ENCODE measurements around the gene PSMD9.
"Not testable (repeated sequence)": the region's sequence is repeated elsewhere in the genome, so short reads cannot be mapped to it uniquely, and the experiment has no call there.

Gene PSMD9

DNA sequence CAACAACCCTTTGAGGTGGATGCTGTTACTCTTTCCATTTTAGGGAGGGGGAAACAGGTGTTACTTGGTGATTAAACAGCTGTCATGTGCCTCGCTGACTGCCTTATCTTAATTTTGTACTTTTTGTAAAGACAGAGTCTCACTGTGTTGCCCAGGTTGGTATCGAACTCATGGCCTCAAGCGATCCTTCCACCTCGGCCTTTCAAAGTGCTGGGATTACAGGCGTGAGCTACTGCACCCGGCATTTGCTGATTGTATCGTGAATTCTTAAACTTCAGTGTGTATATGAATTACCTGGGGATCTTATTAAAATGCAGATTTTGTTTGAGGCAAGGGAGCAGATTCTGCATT, 659 bp downstream of the PSMD9 start:
- no peak for DNase-seq
- H3K4me3 ChIP-seq (ENCODE audit: low read depth, low read length): peak overlapping the region; percentile 76
- no peaks in the 10 kb centered on the region for H3K9me3 ChIP-seq (ENCODE audit: severe bottlenecking)
- H3K36me3 ChIP-seq: peaks cover 4% of the 10 kb centered on the region
- peak overlapping the region; percentile 78 for H3K27ac ChIP-seq
- no peaks in the 10 kb centered on the region for H3K27me3 ChIP-seq (ENCODE audit: insufficient read depth, low read depth, severe bottlenecking)
- TF ChIP-seq, protein P1, sequence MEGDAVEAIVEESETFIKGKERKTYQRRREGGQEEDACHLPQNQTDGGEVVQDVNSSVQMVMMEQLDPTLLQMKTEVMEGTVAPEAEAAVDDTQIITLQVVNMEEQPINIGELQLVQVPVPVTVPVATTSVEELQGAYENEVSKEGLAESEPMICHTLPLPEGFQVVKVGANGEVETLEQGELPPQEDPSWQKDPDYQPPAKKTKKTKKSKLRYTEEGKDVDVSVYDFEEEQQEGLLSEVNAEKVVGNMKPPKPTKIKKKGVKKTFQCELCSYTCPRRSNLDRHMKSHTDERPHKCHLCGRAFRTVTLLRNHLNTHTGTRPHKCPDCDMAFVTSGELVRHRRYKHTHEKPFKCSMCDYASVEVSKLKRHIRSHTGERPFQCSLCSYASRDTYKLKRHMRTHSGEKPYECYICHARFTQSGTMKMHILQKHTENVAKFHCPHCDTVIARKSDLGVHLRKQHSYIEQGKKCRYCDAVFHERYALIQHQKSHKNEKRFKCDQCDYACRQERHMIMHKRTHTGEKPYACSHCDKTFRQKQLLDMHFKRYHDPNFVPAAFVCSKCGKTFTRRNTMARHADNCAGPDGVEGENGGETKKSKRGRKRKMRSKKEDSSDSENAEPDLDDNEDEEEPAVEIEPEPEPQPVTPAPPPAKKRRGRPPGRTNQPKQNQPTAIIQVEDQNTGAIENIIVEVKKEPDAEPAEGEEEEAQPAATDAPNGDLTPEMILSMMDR (IDR thresholded peaks at IDR 0.05; ENCODE audit: low read depth, low read length): no peak

DNA sequence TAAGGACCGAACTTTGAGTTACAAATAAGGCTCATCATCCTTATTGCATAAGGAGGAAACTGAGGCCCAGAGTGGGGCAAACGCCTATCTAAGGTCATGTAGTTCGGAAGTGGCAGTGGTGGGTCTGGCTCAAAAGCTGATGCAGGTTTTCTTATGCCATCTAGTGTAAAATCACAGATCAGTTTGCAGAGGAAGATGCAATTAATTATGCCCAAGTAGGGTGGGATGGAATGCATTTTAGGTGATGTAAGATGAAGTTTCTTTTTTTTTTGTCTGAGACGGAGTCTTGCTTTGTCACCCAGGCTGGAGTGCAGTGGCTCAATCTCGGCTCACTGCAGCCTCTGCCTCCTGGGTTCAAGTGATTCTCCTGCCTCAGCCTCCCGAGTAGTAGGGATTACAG, 1.1 kb downstream of the PSMD9 start:
- H3K36me3 ChIP-seq; DNase-seq; H3K9me3 ChIP-seq (ENCODE audit: severe bottlenecking); H3K27ac ChIP-seq; H3K27me3 ChIP-seq (ENCODE audit: insufficient read depth, low read depth, severe bottlenecking): not testable (repeated sequence)
- H3K4me3 ChIP-seq (ENCODE audit: low read depth, low read length): peak overlapping the region; percentile 76; the same call in 1 of the 2 replicates

DNA sequence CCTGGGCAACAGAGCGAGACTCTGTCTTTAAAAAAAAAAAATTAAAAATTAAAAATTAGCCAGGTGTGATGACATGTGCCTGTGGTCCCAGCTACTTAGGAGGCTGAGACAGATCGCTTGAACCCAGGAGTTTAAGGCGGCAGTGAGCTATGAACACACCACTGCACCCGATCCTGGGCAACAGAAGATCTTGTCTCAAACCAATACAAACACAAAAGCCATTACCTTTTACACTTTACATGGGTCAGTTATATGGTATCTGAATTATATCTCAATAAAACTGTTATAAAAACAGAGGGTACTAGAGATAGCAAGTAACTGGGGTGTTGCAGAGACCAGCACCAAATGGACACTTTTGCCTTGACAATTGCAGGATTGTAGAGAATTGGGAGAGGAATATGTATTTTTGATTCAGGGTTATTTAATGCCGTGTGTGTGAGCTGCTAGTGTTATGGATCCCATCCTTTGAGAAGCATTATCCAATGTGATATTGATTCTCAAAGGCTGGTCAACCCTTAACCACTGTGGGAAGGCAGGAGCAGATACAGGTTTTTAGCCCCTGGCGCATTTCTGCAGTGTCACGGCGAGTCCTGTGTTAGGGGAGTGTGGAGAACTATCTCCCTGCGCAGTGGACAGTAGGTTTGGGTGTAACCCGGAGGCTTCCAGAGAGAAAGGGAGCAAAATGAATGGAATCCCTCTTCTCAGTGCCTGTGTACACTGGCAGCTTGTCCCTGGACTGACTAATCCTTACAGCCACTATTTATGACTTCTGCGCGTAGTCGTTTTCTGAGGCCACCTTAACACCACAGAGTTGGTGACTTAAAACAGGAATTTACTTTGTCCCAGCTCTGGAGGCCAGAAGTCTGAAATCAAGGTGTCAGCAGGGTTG, 4.3 kb downstream of the PSMD9 start:
- Histone ChIP-seq H3K27ac (no peak overlapping the region), H3K36me3 (peaks cover 26% of the 10 kb centered on the region), H3K9me3 (ENCODE audit: severe bottlenecking) (no peaks in the 10 kb centered on the region), H3K4me3 (ENCODE audit: low read depth, low read length) (no peak overlapping the region), H3K27me3 (ENCODE audit: insufficient read depth, low read depth, severe bottlenecking) (no peaks in the 10 kb centered on the region)
- TF ChIP-seq, protein P1 (IDR thresholded peaks at IDR 0.05; ENCODE audit: low read depth, low read length): no peak
- DNase-seq: no peak

DNA sequence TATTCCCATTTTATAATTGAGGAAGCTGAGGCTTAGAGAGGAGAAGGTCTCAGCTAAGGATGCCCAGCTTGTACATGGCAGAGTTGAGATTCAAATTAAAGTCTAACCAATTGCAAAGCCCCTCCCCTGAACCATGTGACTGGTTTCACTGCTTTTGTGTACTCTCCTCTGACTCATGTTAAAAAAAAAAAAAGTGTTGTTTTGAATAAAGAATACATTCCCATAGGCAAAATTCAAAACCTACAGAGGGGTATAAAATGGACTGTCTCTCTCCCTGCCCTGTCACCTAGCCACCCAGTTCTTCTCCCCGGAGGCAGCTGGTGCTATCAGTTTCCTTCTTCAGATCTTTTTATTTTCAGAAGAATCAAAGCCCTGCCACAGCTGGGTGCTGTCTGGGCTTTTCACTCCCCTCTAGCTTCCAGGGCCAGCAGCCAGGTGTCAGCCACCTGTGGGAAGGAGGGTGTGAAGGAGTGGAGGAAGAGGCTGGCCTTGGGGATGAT, 5.4 kb downstream of the PSMD9 start:
- no peaks in the 10 kb centered on the region for H3K9me3 ChIP-seq (ENCODE audit: severe bottlenecking)
- TF ChIP-seq, protein P1 (IDR thresholded peaks at IDR 0.05; ENCODE audit: low read depth, low read length): no peak
- H3K4me3 ChIP-seq (ENCODE audit: low read depth, low read length): no peak overlapping the region
- H3K27me3 ChIP-seq (ENCODE audit: insufficient read depth, low read depth, severe bottlenecking): no peaks in the 10 kb centered on the region
- H3K27ac ChIP-seq: no peak overlapping the region
- peaks cover 29% of the 10 kb centered on the region for H3K36me3 ChIP-seq
- DNase-seq: no peak

DNA sequence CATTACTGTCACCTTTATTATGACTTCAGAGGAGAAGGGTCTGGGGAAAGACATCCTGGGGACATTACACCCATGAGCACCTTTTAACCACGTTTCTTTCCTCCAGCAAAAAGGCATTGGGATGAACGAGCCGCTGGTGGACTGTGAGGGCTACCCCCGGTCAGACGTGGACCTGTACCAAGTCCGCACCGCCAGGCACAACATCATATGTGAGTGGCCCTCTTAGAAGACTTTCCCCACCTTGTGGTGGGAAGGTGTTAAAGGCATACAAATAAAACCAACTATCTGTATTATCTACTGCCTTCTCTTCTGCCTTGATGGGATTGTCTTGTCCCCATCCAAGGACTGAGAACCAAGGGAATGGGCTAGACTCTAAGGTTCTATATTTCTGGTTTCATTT, 6.0 kb downstream of the PSMD9 start:
- Histone ChIP-seq H3K27me3 (ENCODE audit: insufficient read depth, low read depth, severe bottlenecking) (no peaks in the 10 kb centered on the region), H3K4me3 (ENCODE audit: low read depth, low read length) (no peak overlapping the region), H3K27ac (no peak overlapping the region), H3K36me3 (peaks cover 35% of the 10 kb centered on the region), H3K9me3 (ENCODE audit: severe bottlenecking) (no peaks in the 10 kb centered on the region)
- peak; percentile 55 for DNase-seq
- TF ChIP-seq, protein P1 (IDR thresholded peaks at IDR 0.05; ENCODE audit: low read depth, low read length): peak; percentile 52

DNA sequence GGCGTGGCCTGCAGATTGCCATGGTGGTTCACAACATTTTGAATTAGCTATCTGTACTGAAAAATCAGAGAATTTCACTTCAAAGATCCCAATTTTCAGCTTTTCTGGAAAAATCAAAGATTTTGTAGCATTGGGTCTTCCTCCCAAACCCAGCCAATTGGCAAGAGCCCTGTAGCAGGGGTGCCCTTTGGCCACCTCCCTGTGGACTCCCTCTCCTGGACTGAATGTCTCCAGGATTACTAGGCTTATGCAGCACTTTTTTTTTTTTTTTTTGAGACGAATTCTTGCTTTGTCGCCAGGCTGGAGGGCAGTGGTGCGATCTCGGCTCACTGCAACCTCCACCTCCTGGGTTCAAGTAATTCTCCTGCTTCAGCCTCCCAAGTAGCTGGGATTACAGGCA, 9.7 kb downstream of the PSMD9 start:
- DNase-seq: no peak
- Histone ChIP-seq H3K9me3 (ENCODE audit: severe bottlenecking) (no peaks in the 10 kb centered on the region), H3K27me3 (ENCODE audit: insufficient read depth, low read depth, severe bottlenecking) (no peaks in the 10 kb centered on the region), H3K27ac (no peak overlapping the region), H3K4me3 (ENCODE audit: low read depth, low read length) (no peak overlapping the region), H3K36me3 (peaks cover 54% of the 10 kb centered on the region)
- TF ChIP-seq, protein P1 (IDR thresholded peaks at IDR 0.05; ENCODE audit: low read depth, low read length): no peak

Data from WERI-Rb-1 (cell line).